H9 (cell line): ENCODE data around the gene DYRK4. TPM values are rescaled to one million over a fixed set of nuclear protein-coding genes. Genes with fewer than 3 reads are reported as not detected.

Experiments used
- DNase-seq: peaks from one replicate; pipeline ENCODE4 v3.0.0-alpha.2; 2017
- H2AFZ ChIP-seq: one replicate; pipeline ENCODE4 v1.6.1; 2013; ENCODE audit warnings: mild to moderate bottlenecking, low read length, control low read depth, moderate library complexity
- H2AK5ac ChIP-seq: 2 replicates; pipeline ENCODE4 v1.6.1; 2013; ENCODE audit warnings: low read length, control low read depth, mixed read lengths; ENCODE audit not compliant: insufficient read length
- H2BK120ac ChIP-seq: one replicate; pipeline ENCODE4 v1.6.1; 2013; ENCODE audit warnings: low read depth, mild to moderate bottlenecking, low read length, control low read depth, inconsistent platforms; ENCODE audit not compliant: poor library complexity, severe bottlenecking
- H2BK12ac ChIP-seq: 2 replicates; pipeline ENCODE4 v1.6.1; 2013; ENCODE audit warnings: low read length, control low read depth, mixed read lengths, low read depth; ENCODE audit not compliant: insufficient read length
- H2BK15ac ChIP-seq: 2 replicates; pipeline ENCODE4 v1.6.1; 2013; ENCODE audit warnings: low read depth, low read length, control low read depth
- H2BK20ac ChIP-seq: one replicate; pipeline ENCODE4 v1.6.1; 2013; ENCODE audit warnings: low read depth, mild to moderate bottlenecking, low read length, control low read depth, inconsistent platforms; ENCODE audit not compliant: poor library complexity, severe bottlenecking
- H2BK5ac ChIP-seq: 2 replicates; pipeline ENCODE4 v1.6.1; 2013; ENCODE audit warnings: low read length, control low read depth, mixed read lengths; ENCODE audit not compliant: insufficient read length
- H3K14ac ChIP-seq: 2 replicates; pipeline ENCODE4 v1.6.1; 2013; ENCODE audit warnings: low read length, control low read depth; ENCODE audit not compliant: insufficient read depth
- H3K18ac ChIP-seq: 2 replicates; pipeline ENCODE4 v1.6.1; 2013; ENCODE audit warnings: low read depth, mild to moderate bottlenecking, mixed read lengths, low read length, control low read depth; ENCODE audit not compliant: insufficient read length
- H3K23ac ChIP-seq: 2 replicates; pipeline ENCODE4 v1.6.1; 2013; ENCODE audit warnings: low read length, control low read depth, mixed read lengths, low read depth; ENCODE audit not compliant: insufficient read length
- H3K23me2 ChIP-seq: 2 replicates; pipeline ENCODE4 v1.6.1; 2013; ENCODE audit warnings: low read depth, mild to moderate bottlenecking, mixed read lengths, low read length, control low read depth; ENCODE audit not compliant: insufficient read length, poor library complexity, severe bottlenecking
- H3K27ac ChIP-seq: 2 replicates; pipeline ENCODE4 v1.5.1; 2013; ENCODE audit warnings: low read length, control low read depth, mixed read lengths, low read depth; ENCODE audit not compliant: insufficient read length
- H3K27me3 ChIP-seq: 2 replicates; pipeline ENCODE4 v1.6.1; 2013; ENCODE audit warnings: low read length, control low read depth, inconsistent platforms; ENCODE audit not compliant: insufficient read depth
- H3K4ac ChIP-seq: 2 replicates; pipeline ENCODE4 v1.6.1; 2013; ENCODE audit warnings: low read depth, mild to moderate bottlenecking, control low read depth, inconsistent platforms, low read length, moderate library complexity
- H3K4me1 ChIP-seq: 2 replicates; pipeline ENCODE4 v1.6.1; 2013; ENCODE audit warnings: low read length, control low read depth, inconsistent platforms; ENCODE audit not compliant: insufficient read depth
- H3K4me2 ChIP-seq: 2 replicates; pipeline ENCODE4 v1.6.1; 2013; ENCODE audit warnings: low read length, control low read depth, mixed read lengths; ENCODE audit not compliant: insufficient read length, insufficient read depth
- H3K56ac ChIP-seq: 2 replicates; pipeline ENCODE4 v1.6.1; 2013; ENCODE audit warnings: low read depth, mild to moderate bottlenecking, mixed read lengths, low read length, control low read depth; ENCODE audit not compliant: insufficient read length
- H3K79me1 ChIP-seq: 2 replicates; pipeline ENCODE4 v1.6.1; 2013; ENCODE audit warnings: low read depth, mild to moderate bottlenecking, moderate library complexity, low read length, control low read depth, inconsistent platforms; ENCODE audit not compliant: insufficient read depth, poor library complexity, severe bottlenecking
- H3K79me2 ChIP-seq: 2 replicates; pipeline ENCODE4 v1.6.1; 2013; ENCODE audit warnings: low read length, control low read depth, inconsistent platforms; ENCODE audit not compliant: insufficient read depth
- H3K9ac ChIP-seq: 2 replicates; pipeline ENCODE4 v1.6.1; 2013; ENCODE audit warnings: low read length, control low read depth, mixed read lengths; ENCODE audit not compliant: insufficient read length; ENCODE audit errors: extremely low read depth
- H3K9me3 ChIP-seq: one replicate; pipeline ENCODE4 v1.6.1; 2013; ENCODE audit warnings: low read depth, low read length, inconsistent platforms; ENCODE audit not compliant: control insufficient read depth
- H3T11ph ChIP-seq: one replicate; pipeline ENCODE4 v1.6.1; 2013; ENCODE audit warnings: mild to moderate bottlenecking, low read length, control low read depth, inconsistent platforms
- H4K20me1 ChIP-seq: one replicate; pipeline ENCODE4 v1.6.1; 2013; ENCODE audit not compliant: control insufficient read depth, insufficient read length, insufficient read depth
- H4K5ac ChIP-seq: 2 replicates; pipeline ENCODE4 v1.6.1; 2013; ENCODE audit warnings: low read depth, mild to moderate bottlenecking, mixed read lengths, low read length, control low read depth; ENCODE audit not compliant: insufficient read length
- H4K8ac ChIP-seq: replicated peaks from 2 replicates; pipeline ENCODE4 v1.6.1; 2013; ENCODE audit warnings: low read length, control low read depth, mixed read lengths, low read depth; ENCODE audit not compliant: insufficient read length
- H4K91ac ChIP-seq: 2 replicates; pipeline ENCODE4 v1.6.1; 2013; ENCODE audit warnings: low read depth, mild to moderate bottlenecking, moderate library complexity, mixed read lengths, low read length, control low read depth; ENCODE audit not compliant: insufficient read length
- H3K27ac Mint-ChIP-seq, 3 experiments: 2 replicates in 2 of 3; 3 replicates in 1 of 3; pipeline ENCODE4 v1.8.0; 2020 to 2021; ENCODE audit warnings: mixed read lengths in 3 of 3, mild to moderate bottlenecking in 1 of 3, moderate library complexity in 1 of 3
- H3K27me3 Mint-ChIP-seq: 2 replicates; pipeline ENCODE4 v1.8.0; 2021; ENCODE audit warnings: low read depth, mild to moderate bottlenecking, moderate library complexity, mixed read lengths
- H3K36me3 Mint-ChIP-seq, 3 experiments: 2 replicates in 2 of 3; 3 replicates in 1 of 3; pipeline ENCODE4 v1.8.0; 2020 to 2021; ENCODE audit warnings: low read depth in 3 of 3, mixed read lengths in 3 of 3; ENCODE audit not compliant: insufficient read depth in 1 of 3
- H3K4me1 Mint-ChIP-seq, 2 experiments: 2 replicates each; pipeline ENCODE4 v1.8.0; 2020; ENCODE audit warnings: mixed read lengths in 2 of 2
- H3K4me3 Mint-ChIP-seq, 2 experiments: 2 replicates in 1 of 2; 3 replicates in 1 of 2; pipeline ENCODE4 v1.8.0; 2020 to 2021; ENCODE audit warnings: mild to moderate bottlenecking in 2 of 2, mixed read lengths in 2 of 2, moderate library complexity in 1 of 2
- H3K9me3 Mint-ChIP-seq, 2 experiments: 2 replicates in 1 of 2; 3 replicates in 1 of 2; pipeline ENCODE4 v1.8.0; 2020; ENCODE audit warnings: mild to moderate bottlenecking in 2 of 2, mixed read lengths in 2 of 2, moderate library complexity in 1 of 2
- CTCF ChIP-seq: fragments of 200-600 bp; sonication (generic); conservative IDR thresholded peaks from 3 replicates; pipeline ENCODE4 v1.8.0; 2021; ENCODE audit warnings: antibody characterized with exemption, mild to moderate bottlenecking
- WGBS: extraction: QIAGEN DNeasy Blood & Tissue Kit; methylation state at CpG from one replicate; pipeline ENCODE4 v1.1.7; 2013; ENCODE audit warnings: missing lambda C conversion rate, low lambda C conversion rate, mixed read lengths; ENCODE audit not compliant: insufficient read length; ENCODE audit errors: extremely low coverage; 5-methylcytosine and 5-hydroxymethylcytosine counted together
- total RNA-seq: library from RNA; stranded (reverse); gene quantifications from 2 replicates; pipeline ENCODE4 v1.2.1, GENCODE V29; 2021

DYRK4 gene
- total RNA-seq, 1 experiment from 2014 or later: 15.5 TPM

- Histone ChIP-seq H2BK12ac (no peak overlapping the region), H3K9me3 (no peaks in the 10 kb centered on the region), H3K56ac (no peak overlapping the region), H3K27me3 (no peaks in the 10 kb centered on the region), H3K18ac (no peak overlapping the region), H3K14ac (no peak overlapping the region), H2BK120ac (no peak overlapping the region), H4K20me1 (no peaks in the 10 kb centered on the region), H3K4me1 (no peaks in the 10 kb centered on the region; the same call in 1 of the 2 replicates), H3K27ac (no peak overlapping the region), H3K79me1 (no peaks in the 10 kb centered on the region), H4K8ac (no peak overlapping the region), H3K23me2 (no peaks in the 10 kb centered on the region), H4K91ac (no peak overlapping the region), H2BK5ac (no peak overlapping the region), H2AK5ac (no peak overlapping the region), H3T11ph (no peak overlapping the region), H3K23ac (peak overlapping the region; percentile 87), H3K79me2 (no peaks in the 10 kb centered on the region), H3K9ac (no peak overlapping the region), H3K4me2 (no peak overlapping the region), H3K4ac (no peak overlapping the region), H4K5ac (peak overlapping the region; percentile 67), H2BK20ac (no peak overlapping the region), H2AFZ (no peak overlapping the region), H2BK15ac (no peak overlapping the region)
- H3K9me3 Mint-ChIP-seq: no peaks in the 10 kb centered on the region; a peak in 1 of 5 replicates
- no peak for TF ChIP-seq CTCF
- H3K4me3 Mint-ChIP-seq: no peak overlapping the region
- no CpG with 5 or more reads among the region's 6 CpGs for WGBS
- H3K36me3 Mint-ChIP-seq: no peaks in the 10 kb centered on the region
- DNase-seq: no peak
- peaks cover 8% of the 10 kb centered on the region for H3K27me3 Mint-ChIP-seq
- peaks cover 31 to 36% of the 10 kb centered on the region in 2 experiments for H3K4me1 Mint-ChIP-seq
- peak overlapping the region in 1 of 3 experiments; percentile 69; a peak in 1 of 7 replicates for H3K27ac Mint-ChIP-seq
Observed at GRCh38 chr12:4584281-4584680, 22.3 kb downstream of the DYRK4 start.
